ENCODE data around the gene NPEPL1. TPM values are rescaled to one million over a fixed set of nuclear protein-coding genes. Genes with fewer than 3 reads are reported as not detected.

The NPEPL1 gene
- total RNA-seq, 2 experiments from 2014 or later = 28.7 to 30.7 TPM

DNA sequence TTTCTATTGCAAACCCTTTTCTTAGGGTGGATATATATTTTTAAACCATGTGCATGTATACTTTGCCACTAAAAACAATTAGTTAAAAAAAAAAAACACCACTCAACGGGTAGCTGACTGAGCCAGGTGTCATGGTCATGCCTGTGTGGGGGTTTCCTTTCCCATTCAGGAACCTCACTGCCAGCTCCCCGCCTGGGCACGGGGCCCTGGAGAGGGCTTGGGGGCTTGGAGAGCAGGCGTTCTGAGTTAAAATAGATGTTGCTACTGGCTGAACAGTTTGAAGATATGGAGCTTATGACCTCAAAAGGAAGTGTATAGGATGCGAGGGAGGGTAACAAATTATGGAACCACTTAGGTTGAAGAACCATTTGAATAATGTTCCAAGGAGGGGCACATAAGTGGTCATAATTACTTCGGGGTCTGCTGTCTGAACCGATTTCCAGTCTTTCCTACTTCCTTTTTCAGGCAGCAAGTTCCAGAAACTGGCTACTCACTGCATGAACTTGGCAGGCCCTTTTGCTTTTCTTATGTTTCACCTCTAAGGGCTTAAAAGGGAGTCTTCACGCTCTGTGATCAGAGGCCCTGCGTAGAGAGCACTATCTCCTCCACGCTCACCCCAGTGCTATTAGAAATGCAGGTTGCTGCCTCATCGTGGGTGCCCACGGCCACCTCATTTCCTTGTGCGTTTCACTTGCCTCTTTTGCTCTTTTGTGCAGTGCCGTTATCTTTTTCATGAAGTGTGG is 31.6 kb upstream of the NPEPL1 start:
- Mint-ChIP-seq H3K9me3 (no peaks in the 10 kb centered on the region), H3K4me3 (peak overlapping the region; percentile 71), H3K27ac (peak overlapping the region; percentile 98), H3K27me3 (no peaks in the 10 kb centered on the region), H3K4me1 (peaks cover 78% of the 10 kb centered on the region), H3K36me3 (ENCODE audit: low read depth) (peaks cover 59% of the 10 kb centered on the region)
- POLR2A ChIA-PET = interaction anchor here (0.6 to 3.3 kb wide), 2 partner anchors 10 to 743 kb away, joined by 3 to 19 read pairs; partner anchors contain the start of gene STX16
- CTCF ChIA-PET = interaction anchor here (1.0 to 3.8 kb wide), 2 partner anchors 9 to 10 kb away, joined by 3 to 44 read pairs; partner anchors contain the start of gene STX16
- peak; percentile 47 for DNase-seq

DNA sequence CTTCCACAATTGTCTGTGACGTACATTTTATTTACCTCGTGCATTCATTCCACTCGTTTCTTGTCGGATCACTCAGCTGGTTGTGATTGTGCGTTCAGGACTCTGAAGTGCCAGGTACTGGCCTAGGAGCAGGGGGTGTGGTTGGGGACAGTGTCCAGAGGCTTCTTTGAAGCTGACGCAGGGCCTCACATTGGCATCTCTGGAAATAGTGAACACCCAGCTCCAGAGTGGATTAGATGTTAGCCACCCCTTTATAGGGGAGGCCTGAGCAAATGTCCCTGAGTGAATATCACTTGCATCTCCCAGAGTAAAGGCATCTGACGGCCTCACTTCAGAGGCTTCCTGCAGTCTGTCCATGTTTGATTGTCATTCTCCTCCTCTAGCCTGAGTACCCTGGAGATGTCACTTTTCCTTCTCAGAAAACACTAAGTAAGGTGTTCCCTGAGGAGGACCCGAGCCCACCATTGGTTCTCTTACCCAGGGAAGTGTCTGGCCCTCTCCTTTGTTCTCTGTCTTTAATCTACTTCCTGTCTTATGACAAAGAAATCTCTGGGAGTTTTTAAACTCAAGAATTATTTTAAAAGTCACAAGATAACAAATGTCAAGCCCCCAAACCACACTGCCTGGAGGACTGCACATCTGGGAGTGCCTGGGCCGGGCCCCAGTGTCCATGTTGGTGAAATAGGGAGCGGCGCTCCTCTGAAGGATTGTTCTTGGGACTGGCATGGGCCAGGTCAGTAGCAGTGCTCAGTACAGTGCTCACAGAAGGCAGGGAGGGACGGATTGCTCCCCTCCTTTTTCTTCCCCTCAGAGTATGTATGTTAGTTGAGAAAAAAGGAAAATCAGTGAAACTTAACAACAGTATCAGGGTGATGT is 30.8 kb upstream of the NPEPL1 start:
- no peak for DNase-seq
- Mint-ChIP-seq H3K4me1 (peaks cover 75% of the 10 kb centered on the region), H3K27me3 (no peaks in the 10 kb centered on the region), H3K4me3 (peak overlapping the region; percentile 71), H3K27ac (peak overlapping the region; percentile 98), H3K9me3 (no peaks in the 10 kb centered on the region), H3K36me3 (ENCODE audit: low read depth) (peaks cover 59% of the 10 kb centered on the region)
- POLR2A ChIA-PET = interaction anchor here (3.3 kb wide), 1 partner anchor 10 kb away, joined by 19 read pairs; the partner anchor contains the start of gene STX16
- CTCF ChIA-PET = interaction anchor here (3.8 kb wide), 1 partner anchor 11 kb away, joined by 44 read pairs; the partner anchor contains the start of gene STX16

DNA sequence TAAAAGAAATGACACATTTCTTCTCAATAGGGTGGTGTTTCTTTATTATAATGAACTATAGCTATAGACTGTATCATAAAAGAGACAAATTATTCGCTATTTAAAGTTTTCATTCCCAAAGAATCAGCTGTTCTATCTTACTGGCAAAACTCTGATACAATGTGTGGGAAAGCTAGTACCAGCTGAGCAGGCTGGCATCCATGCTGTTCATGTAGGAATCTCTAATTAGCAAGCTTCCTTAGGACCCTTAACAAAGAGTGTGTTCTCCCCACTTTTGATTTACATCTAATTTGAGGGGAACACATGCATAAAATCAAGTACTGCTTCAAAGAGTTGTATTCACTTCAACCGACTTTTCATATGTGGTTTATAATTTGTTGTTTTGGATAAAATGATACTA is 28.3 kb upstream of the NPEPL1 start:
- CTCF ChIA-PET = interaction anchor here (0.6 to 1.9 kb wide), 3 partner anchors 12 to 228 kb away, joined by 3 to 5 read pairs (median 3); no protein-coding TSS in a partner anchor
- H3K27me3 Mint-ChIP-seq = no peaks in the 10 kb centered on the region
- no peaks in the 10 kb centered on the region for H3K9me3 Mint-ChIP-seq
- peaks cover 61% of the 10 kb centered on the region for H3K4me1 Mint-ChIP-seq
- H3K4me3 Mint-ChIP-seq = no peak overlapping the region
- no peak for DNase-seq
- H3K27ac Mint-ChIP-seq = no peak overlapping the region
- POLR2A ChIA-PET = no interaction called here
- H3K36me3 Mint-ChIP-seq (ENCODE audit: low read depth) = peaks cover 61% of the 10 kb centered on the region

DNA sequence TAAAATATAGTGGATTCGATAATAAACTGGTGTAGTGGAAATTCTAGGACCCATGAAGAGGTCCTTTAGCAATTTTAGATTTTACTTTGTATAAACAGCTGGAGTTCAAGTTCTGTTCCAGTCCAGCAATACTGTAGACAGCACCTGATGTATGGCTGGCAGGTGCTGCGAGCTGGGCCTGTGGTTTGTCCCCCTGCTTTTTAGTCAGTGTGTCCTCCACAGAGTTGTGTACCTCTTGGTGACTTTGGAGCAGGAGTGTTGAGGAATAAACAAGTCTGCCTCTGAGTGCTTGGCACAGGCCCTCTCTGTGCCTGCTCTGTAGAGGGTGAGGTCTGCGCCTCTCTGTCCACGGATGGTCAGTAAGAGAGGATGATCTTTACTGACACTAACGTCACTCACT is 27.7 kb upstream of the NPEPL1 start:
- H3K36me3 Mint-ChIP-seq (ENCODE audit: low read depth) = peaks cover 64% of the 10 kb centered on the region

DNA sequence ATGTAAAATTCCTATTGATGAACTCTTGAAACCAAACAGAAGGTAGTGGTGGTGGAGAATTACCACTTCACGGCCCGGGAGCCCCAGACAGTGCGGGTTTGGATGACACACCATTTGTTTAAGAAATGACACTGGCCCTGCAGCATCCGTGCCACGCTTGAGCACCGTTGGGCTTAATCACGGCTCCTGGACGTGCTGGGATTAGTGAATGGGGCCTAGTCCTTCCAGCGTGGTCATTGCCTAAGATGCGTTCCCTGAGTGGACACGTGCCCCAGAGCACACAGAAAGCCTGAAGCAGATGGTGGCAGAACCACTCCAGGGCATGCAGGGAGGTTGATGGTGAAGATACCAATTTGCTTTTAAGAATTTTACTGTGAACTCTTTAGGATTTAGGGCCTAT is 27.0 kb upstream of the NPEPL1 start:
- no peak for DNase-seq
- Mint-ChIP-seq H3K27ac (no peak overlapping the region), H3K27me3 (no peaks in the 10 kb centered on the region), H3K4me3 (no peak overlapping the region), H3K4me1 (peaks cover 59% of the 10 kb centered on the region), H3K9me3 (no peaks in the 10 kb centered on the region), H3K36me3 (ENCODE audit: low read depth) (peaks cover 64% of the 10 kb centered on the region)
- CTCF ChIA-PET = no interaction called here
- POLR2A ChIA-PET = no interaction called here

More for the DNA sequence above, 27.7 kb upstream of the NPEPL1 start:
- CTCF ChIA-PET = interaction anchor here (0.6 to 1.1 kb wide), 3 partner anchors 20 to 228 kb away, joined by 3 read pairs; no protein-coding TSS in a partner anchor
- POLR2A ChIA-PET = no interaction called here
- peaks cover 63% of the 10 kb centered on the region for H3K4me1 Mint-ChIP-seq
- H3K27ac Mint-ChIP-seq = peak overlapping the region; percentile 50
- no peak overlapping the region for H3K4me3 Mint-ChIP-seq
- H3K9me3 Mint-ChIP-seq = no peaks in the 10 kb centered on the region
- no peaks in the 10 kb centered on the region for H3K27me3 Mint-ChIP-seq
- DNase-seq = no peak

DNA sequence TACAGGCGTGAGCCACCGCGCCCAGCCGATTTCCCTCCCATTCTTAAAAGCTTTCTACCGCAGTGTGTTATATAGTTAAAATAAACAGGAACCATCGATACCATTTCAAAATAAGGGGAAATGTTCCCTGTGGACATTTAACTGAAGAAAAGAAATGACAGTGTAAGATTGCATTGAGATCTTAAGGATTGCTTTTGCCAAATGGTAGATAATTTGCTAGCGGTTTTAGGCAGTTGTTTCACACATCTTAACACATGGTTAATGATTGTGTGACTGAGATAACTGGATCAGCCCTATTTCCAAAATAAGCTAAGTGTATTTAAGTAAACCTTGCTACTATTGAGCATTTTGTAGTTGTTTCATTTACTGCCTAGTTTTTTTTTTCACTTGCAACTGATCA is 25.9 kb upstream of the NPEPL1 start:
- POLR2A ChIA-PET = no interaction called here
- Mint-ChIP-seq H3K4me3 (no peak overlapping the region), H3K36me3 (ENCODE audit: low read depth) (peaks cover 59% of the 10 kb centered on the region), H3K9me3 (no peaks in the 10 kb centered on the region), H3K27me3 (no peaks in the 10 kb centered on the region), H3K4me1 (peaks cover 48% of the 10 kb centered on the region), H3K27ac (no peak overlapping the region)
- no peak for DNase-seq
- CTCF ChIA-PET = interaction anchor here (0.6 to 2.2 kb wide), 3 partner anchors 9 to 261 kb away, joined by 3 to 10 read pairs (median 3); partner anchors contain the start of gene STX16

DNA sequence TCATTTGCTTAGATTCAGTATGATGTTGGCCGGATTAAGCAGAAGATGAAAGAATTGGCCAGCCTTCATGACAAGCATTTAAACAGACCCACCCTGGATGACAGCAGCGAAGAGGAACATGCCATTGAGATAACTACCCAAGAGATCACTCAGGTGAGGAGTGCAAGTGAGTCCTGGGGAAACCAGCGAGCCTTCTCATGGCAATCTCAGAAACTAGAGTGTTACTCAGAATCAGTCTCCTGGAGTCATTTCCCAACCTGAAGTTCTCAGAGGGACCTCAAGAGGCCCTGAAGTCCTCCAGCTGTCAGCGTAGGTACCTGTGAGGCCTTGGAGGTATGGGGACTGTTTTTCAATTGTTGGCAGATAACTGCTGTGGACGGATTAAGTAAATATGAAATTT is 24.6 kb upstream of the NPEPL1 start:
- no peak overlapping the region for H3K27ac Mint-ChIP-seq
- ChIA-PET CTCF (interaction anchor here (1.0 to 2.2 kb wide), 2 partner anchors 15 to 17 kb away, joined by 3 to 10 read pairs; partner anchors contain the start of gene STX16), POLR2A (no interaction called here)
- no peak overlapping the region for H3K4me3 Mint-ChIP-seq
- DNase-seq = no peak
- H3K36me3 Mint-ChIP-seq (ENCODE audit: low read depth) = peaks cover 56% of the 10 kb centered on the region
- peaks cover 40% of the 10 kb centered on the region for H3K4me1 Mint-ChIP-seq
- no peaks in the 10 kb centered on the region for H3K27me3 Mint-ChIP-seq
- no peaks in the 10 kb centered on the region for H3K9me3 Mint-ChIP-seq

DNA sequence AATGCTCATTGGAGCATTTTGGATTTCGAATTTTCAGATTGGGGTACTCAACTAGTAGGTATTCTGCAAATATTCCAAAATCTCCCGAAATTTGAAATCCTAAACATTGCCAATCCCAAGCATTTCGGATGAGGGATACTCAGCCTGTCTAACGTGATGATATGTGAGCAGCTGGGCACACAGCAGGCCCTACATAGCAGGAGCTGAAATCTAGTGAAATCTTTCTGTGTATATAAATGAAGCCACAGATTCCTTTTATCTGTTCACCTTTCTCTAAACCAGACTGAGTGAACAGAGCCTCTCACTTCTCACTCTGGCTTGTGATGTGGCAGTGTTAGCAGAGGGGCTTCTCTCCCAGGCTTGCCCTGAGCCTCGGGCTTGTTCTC is 23.7 kb upstream of the NPEPL1 start:
- H3K9me3 Mint-ChIP-seq = no peaks in the 10 kb centered on the region
- H3K4me1 Mint-ChIP-seq = peaks cover 33% of the 10 kb centered on the region
- no peak overlapping the region for H3K4me3 Mint-ChIP-seq
- H3K27ac Mint-ChIP-seq = no peak overlapping the region
- ChIA-PET CTCF (interaction anchor here (1.5 kb wide), 1 partner anchor 10 kb away, joined by 3 read pairs; no protein-coding TSS in a partner anchor), POLR2A (no interaction called here)
- no peaks in the 10 kb centered on the region for H3K27me3 Mint-ChIP-seq
- H3K36me3 Mint-ChIP-seq (ENCODE audit: low read depth) = peaks cover 56% of the 10 kb centered on the region
- DNase-seq = no peak

DNA sequence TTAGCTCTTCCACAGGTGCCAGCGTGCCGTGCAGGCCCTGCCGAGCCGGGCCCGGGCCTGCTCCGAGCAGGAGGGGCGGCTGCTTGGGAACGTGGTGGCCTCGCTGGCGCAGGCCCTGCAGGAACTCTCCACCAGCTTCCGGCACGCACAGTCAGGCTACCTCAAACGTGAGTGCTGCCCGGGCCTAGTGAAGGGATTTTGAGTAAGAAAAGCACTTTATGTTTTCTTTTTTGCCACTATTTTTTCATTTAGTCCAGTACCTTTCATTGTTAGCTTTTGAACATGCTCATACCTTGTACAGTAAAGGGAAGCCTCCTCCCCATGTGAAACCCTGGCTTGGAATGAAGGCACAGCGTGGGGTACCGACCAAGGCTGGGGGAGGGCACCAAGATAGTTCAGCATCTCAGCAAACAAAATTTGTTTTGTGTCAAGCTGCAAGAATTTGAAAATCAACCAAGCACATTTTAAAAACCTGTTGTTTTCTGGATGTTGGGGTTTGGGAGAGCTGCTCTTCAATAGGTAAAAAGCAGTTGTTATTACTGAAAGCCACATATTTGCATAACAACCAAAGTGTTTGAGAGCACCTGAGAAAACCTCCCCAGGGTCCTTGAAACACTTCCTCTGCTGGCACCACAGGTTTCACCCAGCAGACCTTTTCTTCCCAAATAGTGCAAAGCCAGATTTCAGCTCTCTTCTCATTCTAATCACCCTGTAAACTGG is 23.2 kb upstream of the NPEPL1 start:
- Mint-ChIP-seq H3K4me1 (peaks cover 29% of the 10 kb centered on the region), H3K27ac (no peak overlapping the region), H3K4me3 (no peak overlapping the region), H3K36me3 (ENCODE audit: low read depth) (peaks cover 55% of the 10 kb centered on the region), H3K27me3 (no peaks in the 10 kb centered on the region), H3K9me3 (no peaks in the 10 kb centered on the region)
- no peak for DNase-seq
- ChIA-PET CTCF (interaction anchor here (1.0 to 1.5 kb wide), 2 partner anchors 9 to 10 kb away, joined by 3 read pairs; no protein-coding TSS in a partner anchor), POLR2A (no interaction called here)

DNA sequence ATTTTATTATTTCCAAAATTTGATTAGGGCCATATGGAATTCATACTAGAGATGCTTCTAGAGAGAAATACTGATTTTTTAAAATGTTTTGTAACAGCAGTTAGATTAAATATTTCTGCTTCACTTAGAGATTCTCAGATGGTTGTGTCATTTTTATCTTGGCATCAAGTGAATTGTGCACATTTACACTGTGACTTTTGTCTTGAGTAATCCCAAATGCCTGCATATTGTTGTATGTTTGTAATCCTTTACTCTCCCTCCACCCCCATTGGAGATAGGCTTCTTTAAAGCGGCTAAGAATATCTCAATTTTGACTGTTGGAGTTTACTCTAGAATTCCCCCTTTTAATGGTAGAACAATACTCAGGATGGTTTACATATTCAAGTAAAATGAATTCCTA is 22.5 kb upstream of the NPEPL1 start:
- ChIA-PET CTCF (interaction anchor here (1.0 to 1.5 kb wide), 2 partner anchors 9 to 11 kb away, joined by 3 read pairs; no protein-coding TSS in a partner anchor), POLR2A (no interaction called here)
- no peak overlapping the region for H3K4me3 Mint-ChIP-seq
- H3K27ac Mint-ChIP-seq = no peak overlapping the region
- H3K9me3 Mint-ChIP-seq = no peaks in the 10 kb centered on the region
- DNase-seq = no peak
- H3K36me3 Mint-ChIP-seq (ENCODE audit: low read depth) = peaks cover 58% of the 10 kb centered on the region
- peaks cover 23% of the 10 kb centered on the region for H3K4me1 Mint-ChIP-seq
- no peaks in the 10 kb centered on the region for H3K27me3 Mint-ChIP-seq

DNA sequence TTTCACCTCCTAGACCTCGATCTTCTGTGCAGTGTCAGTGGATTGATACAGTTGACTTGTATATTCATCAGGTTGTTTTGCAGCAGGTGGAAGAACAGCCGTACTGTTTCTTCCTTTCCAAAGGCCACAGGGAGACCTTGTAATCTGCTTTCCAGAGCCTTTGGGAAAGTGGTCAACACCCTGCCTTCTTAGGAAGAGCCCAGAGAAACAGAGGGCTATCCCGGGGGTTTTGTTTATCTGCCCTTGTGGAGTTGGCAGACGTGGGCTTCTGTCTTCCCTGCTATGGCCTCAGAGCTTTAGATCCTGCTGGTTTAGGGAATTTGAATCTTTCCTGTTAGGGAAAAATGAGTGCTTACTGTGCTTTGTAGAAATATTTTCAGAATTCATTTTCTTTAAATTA is 21.9 kb upstream of the NPEPL1 start:
- Mint-ChIP-seq H3K27me3 (no peaks in the 10 kb centered on the region), H3K27ac (no peak overlapping the region), H3K4me3 (no peak overlapping the region), H3K4me1 (peaks cover 21% of the 10 kb centered on the region), H3K9me3 (no peaks in the 10 kb centered on the region), H3K36me3 (ENCODE audit: low read depth) (peaks cover 62% of the 10 kb centered on the region)
- DNase-seq = no peak
- CTCF ChIA-PET = no interaction called here
- POLR2A ChIA-PET = no interaction called here

DNA sequence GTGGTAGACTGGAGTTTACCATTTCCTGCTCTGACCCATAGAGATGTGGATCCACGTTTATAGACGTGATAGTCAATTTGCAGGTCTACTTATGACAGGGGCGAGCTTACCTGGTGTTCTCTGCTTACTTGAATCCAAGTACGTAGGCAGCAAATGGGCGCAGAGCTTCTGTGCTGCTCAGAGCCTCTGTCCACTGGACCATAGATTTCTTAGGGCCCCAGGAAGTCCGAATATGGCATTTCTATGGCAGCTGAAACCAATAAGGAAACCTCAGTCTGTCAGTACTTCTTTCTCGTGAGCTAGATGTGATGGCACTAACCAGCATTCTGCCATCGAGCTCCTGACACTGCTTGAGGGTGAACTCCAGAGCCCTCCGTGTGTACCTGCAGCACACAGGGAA is 19.5 kb upstream of the NPEPL1 start:
- Mint-ChIP-seq H3K4me3 (no peak overlapping the region), H3K36me3 (ENCODE audit: low read depth) (peaks cover 61% of the 10 kb centered on the region), H3K27ac (peak overlapping the region; percentile 21), H3K9me3 (no peaks in the 10 kb centered on the region), H3K27me3 (no peaks in the 10 kb centered on the region), H3K4me1 (peaks cover 11% of the 10 kb centered on the region)
- CTCF ChIA-PET = interaction anchor here (0.6 kb wide), 1 partner anchor 257 kb away, joined by 3 read pairs; no protein-coding TSS in a partner anchor
- POLR2A ChIA-PET = no interaction called here
- no peak for DNase-seq
